ENCODE data around the gene PRSS50. TPM values are rescaled to one million over a fixed set of nuclear protein-coding genes. Genes with fewer than 3 reads are reported as not detected.

PRSS50 gene
- total RNA-seq, 1 experiment from 2014 or later = not detected

GRCh38 chr3:46721009-46721408 lies 3.3 kb upstream of the PRSS50 start:
- H3K27me3 ChIP-seq (replicated peaks; ENCODE audit: insufficient read depth, low read depth, low read length, poor library complexity) = no peaks in the 10 kb centered on the region
- H3K4me3 ChIP-seq (ENCODE audit: low read depth, low read length, poor library complexity, severe bottlenecking) = no peak overlapping the region
- no peaks in the 10 kb centered on the region for H3K9me3 ChIP-seq (ENCODE audit: low read depth, low read length, poor library complexity, severe bottlenecking)
- CTCF ChIA-PET = no interaction called here
- DNase-seq (ENCODE audit: low spot score) = no peak
- no peak for TF ChIP-seq CTCF (conservative IDR thresholded peaks at IDR 0.05; ENCODE audit: low read depth, low read length)
- TF ChIP-seq EZH2 (IDR thresholded peaks at IDR 0.05; ENCODE audit: borderline replicate concordance, low read depth, low read length, poor library complexity, severe bottlenecking) = no peak
- H3K36me3 ChIP-seq (ENCODE audit: insufficient read depth, low read length, poor library complexity, severe bottlenecking) = no peaks in the 10 kb centered on the region
- intact Hi-C loops (cut with micrococcal nuclease; ENCODE audit: unreplicated experiment) = no loop called here
- BruUV-seq (replicated peaks) = no TSS peak
- POLR2A ChIA-PET (ENCODE audit: low non-redundant PET) = no interaction called here
- H3K27ac ChIP-seq (ENCODE audit: low read depth, low read length, poor library complexity, severe bottlenecking) = no peak overlapping the region
- no peaks in the 10 kb centered on the region for H3K4me1 ChIP-seq (ENCODE audit: insufficient read depth, low read length, poor library complexity, severe bottlenecking)

- DNase-seq (ENCODE audit: low spot score) = no peak
- Histone ChIP-seq H3K4me1 (ENCODE audit: insufficient read depth, low read length, poor library complexity, severe bottlenecking) (no peaks in the 10 kb centered on the region), H3K4me3 (ENCODE audit: low read depth, low read length, poor library complexity, severe bottlenecking) (no peak overlapping the region), H3K36me3 (ENCODE audit: insufficient read depth, low read length, poor library complexity, severe bottlenecking) (no peaks in the 10 kb centered on the region), H3K27me3 (replicated peaks; ENCODE audit: insufficient read depth, low read depth, low read length, poor library complexity) (no peaks in the 10 kb centered on the region), H3K9me3 (ENCODE audit: low read depth, low read length, poor library complexity, severe bottlenecking) (no peaks in the 10 kb centered on the region), H3K27ac (ENCODE audit: low read depth, low read length, poor library complexity, severe bottlenecking) (no peak overlapping the region)
- intact Hi-C loops (cut with micrococcal nuclease; ENCODE audit: unreplicated experiment) = no loop called here
- BruUV-seq (replicated peaks) = no TSS peak
- TF ChIP-seq CTCF (conservative IDR thresholded peaks at IDR 0.05; ENCODE audit: low read depth, low read length) (no peak), EZH2 (IDR thresholded peaks at IDR 0.05; ENCODE audit: borderline replicate concordance, low read depth, low read length, poor library complexity, severe bottlenecking) (no peak)
- ChIA-PET POLR2A (ENCODE audit: low non-redundant PET) (no interaction called here), CTCF (no interaction called here)
Observed at GRCh38 chr3:46719735-46720271, 2.1 kb upstream of the PRSS50 start.

GRCh38 chr3:46719044-46719565 lies 1.4 kb upstream of the PRSS50 start:
- no TSS peak for BruUV-seq (replicated peaks)

More at GRCh38 chr3:46719044-46719565, 1.4 kb upstream of the PRSS50 start:
- Histone ChIP-seq H3K27ac (ENCODE audit: low read depth, low read length, poor library complexity, severe bottlenecking) (no peak overlapping the region), H3K4me1 (ENCODE audit: insufficient read depth, low read length, poor library complexity, severe bottlenecking) (no peaks in the 10 kb centered on the region), H3K27me3 (replicated peaks; ENCODE audit: insufficient read depth, low read depth, low read length, poor library complexity) (no peaks in the 10 kb centered on the region), H3K4me3 (ENCODE audit: low read depth, low read length, poor library complexity, severe bottlenecking) (no peak overlapping the region), H3K36me3 (ENCODE audit: insufficient read depth, low read length, poor library complexity, severe bottlenecking) (no peaks in the 10 kb centered on the region), H3K9me3 (ENCODE audit: low read depth, low read length, poor library complexity, severe bottlenecking) (no peaks in the 10 kb centered on the region)
- ChIA-PET CTCF (no interaction called here), POLR2A (ENCODE audit: low non-redundant PET) (no interaction called here)
- no peak for TF ChIP-seq CTCF (conservative IDR thresholded peaks at IDR 0.05; ENCODE audit: low read depth, low read length)
- no peak for TF ChIP-seq EZH2 (IDR thresholded peaks at IDR 0.05; ENCODE audit: borderline replicate concordance, low read depth, low read length, poor library complexity, severe bottlenecking)
- intact Hi-C loops (cut with micrococcal nuclease; ENCODE audit: unreplicated experiment) = no loop called here
- no peak for DNase-seq (ENCODE audit: low spot score)
